Ureter (tissue), 1 donor: ENCODE data around the gene ETV6. TPM values are rescaled to one million over a fixed set of nuclear protein-coding genes. Genes with fewer than 3 reads are reported as not detected.
"Not testable (repeated sequence)": the region's sequence is repeated elsewhere in the genome, so short reads cannot be mapped to it uniquely, and the experiment has no call there.

ENCODE experiments used
- DNase-seq: peaks from one replicate; pipeline ENCODE4 v3.0.0-alpha.2; 2020; ENCODE audit warnings: low spot score
- total RNA-seq: library from RNA; stranded (reverse); gene quantifications from one replicate; pipeline ENCODE4 v1.2.4, GENCODE V29; 2023
- donor health status: DM: yes; HTN: yes; CAD: no.

ETV6 gene
- total RNA-seq, 1 donor from 2014 or later, result 97.4 TPM

DNA sequence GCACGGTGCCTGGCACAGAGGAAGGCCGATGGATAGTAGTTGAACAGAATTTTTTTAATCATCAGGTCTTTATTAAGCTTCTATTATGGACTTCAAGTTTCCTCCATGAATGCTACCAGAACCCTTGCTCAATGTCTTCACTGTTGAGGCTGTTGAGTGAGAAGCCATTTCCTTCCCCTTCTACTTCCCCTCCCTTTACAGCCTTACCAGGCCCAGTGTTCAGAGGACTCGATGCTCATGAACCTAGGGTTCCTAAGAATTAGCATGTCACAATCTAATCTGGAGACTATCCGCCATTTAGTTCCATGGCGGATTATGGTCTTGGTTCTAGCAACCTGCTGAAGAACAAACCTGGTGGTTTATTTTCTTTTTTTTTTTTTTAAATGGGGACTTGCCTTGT lies 17.7 kb downstream of the ETV6 start:
- DNase-seq, result no peak

DNA sequence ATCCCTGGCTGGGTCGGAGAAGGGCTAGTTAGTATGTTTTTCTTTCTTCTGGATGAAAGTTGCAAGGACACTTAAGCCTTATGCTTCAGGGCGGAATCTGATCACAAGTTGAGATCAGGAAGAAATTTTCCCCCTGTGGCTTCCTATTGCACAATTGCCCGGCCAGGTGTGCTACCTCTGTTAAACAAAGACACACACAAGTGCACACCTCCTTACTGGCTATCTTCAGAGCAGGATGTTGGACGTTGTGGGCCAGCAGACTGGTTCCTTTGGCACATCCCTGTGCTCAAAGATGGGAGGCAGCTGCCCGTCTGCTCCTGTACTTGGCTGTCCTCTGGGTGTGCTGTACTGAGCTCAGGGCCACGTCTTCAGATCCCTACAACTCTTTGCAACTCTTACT lies 19.1 kb downstream of the ETV6 start:
- DNase-seq, result no peak

DNA sequence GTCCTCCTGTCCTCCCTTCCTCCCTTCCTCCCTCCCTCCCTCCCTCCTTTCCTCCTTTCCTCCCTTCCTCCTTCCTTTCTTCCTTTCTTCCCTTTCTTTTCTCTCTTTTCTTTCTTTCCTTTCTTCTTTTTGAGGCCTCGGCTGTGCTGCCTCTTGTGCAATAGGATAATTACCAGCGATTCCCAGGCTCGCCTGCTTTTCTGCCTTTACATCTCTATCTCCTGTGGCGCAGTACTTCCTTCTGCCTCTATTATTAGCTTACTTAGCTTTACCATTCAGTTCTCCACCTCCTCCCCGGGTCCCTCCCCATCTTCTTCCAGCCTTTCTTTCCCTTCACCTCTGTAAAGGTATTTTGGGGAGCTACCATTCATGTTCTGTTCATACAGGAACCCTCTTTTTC lies 19.9 kb downstream of the ETV6 start:
- no peak for DNase-seq

DNA sequence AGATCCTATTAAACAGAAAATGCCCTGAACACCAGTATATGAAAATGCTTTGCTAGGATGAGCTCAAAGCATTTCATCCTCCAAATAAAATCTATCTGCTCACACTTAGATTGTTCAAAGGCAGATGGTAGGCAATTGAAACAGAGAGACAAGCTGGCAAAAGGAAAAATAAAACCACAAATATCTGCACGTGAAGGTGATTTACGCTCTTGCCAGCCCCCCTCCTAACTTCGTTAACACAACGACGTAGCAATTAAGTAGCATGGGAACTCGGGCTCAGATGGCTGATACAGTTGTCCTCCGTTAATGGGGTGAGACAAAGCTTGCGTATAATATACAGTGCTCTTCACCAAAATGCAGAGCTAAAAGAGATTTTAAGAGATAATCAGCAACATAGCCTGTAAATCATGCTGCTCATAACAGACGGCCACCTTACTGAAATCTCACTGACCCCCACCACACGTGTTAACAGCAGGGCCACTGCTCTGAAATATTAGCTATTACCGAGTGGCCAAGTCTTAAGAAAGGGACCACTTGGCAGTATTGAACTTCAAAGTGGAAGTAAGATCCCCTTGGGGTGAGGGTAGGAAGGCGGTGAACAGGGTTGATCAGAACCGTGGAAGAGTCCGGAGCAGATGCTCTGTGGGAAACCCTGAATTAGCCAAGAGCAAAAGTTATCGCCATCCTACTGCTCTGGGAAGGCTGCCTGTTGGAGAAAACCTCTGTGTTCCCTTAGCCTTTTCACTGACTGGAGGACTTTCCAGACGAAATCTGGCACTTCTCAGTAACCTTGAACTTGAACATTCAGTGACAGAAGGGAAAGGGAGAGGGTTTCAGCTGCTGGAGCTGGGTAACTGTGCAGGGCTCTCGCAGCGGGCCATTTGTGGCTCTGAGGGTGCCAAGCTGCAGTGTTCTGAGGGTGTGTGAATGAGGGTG lies 23.1 kb downstream of the ETV6 start:
- no peak for DNase-seq

DNA sequence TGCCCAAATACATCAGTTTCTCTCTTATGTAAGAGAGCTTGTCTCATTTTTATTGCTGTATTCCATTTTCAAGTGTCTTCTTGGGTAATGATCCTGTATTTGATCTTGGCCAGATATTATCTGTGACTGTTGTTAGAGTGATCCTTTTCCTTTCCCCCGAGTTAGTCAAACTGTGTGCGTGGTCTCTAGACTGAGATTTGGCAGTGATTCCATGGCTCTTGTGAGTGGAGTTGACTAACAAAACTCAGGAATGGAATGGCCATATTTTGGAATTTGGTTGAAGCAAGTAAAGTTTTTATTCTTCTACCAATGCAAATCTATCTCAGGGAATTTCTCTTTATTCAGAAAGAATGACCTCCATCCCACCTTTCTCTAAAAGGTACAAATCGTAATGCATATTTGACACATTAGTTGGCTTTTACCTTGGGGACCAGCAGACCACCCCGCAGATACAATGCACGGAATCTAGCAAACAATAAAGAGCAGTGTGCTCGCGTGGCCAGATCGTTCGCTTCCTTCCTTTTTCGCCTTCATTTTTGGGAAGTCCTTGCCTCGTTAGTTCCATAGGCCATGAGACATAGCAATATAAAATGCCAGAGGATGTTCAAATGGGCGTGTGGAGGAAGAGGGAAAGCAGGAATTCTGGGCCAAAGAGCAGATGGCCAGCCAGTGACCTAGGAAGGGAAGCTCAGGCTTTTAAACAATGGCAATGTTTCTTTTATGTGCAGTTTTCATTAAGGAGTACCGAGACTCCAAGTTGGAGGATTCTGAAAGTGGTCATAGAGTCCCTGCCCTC lies 24.4 kb downstream of the ETV6 start:
- no peak for DNase-seq

DNA sequence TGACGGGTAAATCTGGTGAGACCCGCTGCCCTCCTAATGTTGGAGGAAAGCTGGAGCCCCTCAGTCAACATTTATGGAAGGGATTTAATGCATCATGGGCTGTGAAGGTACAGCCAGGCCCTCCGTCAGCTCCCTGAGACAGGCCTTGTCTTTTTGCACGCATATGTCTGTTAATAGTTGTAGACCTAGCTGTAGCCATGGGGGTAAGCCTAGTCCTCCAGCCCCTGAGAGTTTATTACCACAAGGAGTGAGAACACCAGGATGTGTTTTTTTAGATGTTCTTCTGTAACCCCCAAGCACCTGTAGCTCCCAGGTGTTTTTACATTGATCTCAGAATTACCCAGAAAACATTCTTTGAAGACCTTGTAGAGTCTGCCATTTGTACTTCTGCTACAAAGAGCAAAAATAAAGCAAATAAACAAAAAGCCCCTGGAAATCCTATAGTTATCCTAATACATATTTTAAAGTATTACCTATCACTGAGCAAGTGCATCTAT lies 25.5 kb downstream of the ETV6 start:
- no peak for DNase-seq

DNA sequence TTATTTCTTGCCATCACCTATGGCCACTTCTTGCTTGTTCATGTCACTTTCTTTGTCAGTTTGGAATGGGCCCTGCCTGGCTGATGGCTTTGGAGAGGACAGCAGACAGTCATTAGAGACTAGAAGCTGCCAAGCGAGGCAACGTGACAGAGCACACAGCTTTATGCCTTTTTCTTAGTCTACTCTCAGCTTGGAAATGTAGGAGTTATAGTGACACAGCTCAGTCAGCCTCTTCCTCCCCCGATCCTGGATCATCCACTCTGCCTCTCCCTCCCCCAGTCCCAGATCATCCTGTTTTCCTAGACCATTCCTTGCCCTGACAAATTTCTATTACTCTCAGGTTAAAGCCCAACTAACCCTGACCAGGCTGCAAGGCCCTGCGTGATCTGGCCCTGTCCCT lies 26.6 kb downstream of the ETV6 start:
- DNase-seq, result no peak

DNA sequence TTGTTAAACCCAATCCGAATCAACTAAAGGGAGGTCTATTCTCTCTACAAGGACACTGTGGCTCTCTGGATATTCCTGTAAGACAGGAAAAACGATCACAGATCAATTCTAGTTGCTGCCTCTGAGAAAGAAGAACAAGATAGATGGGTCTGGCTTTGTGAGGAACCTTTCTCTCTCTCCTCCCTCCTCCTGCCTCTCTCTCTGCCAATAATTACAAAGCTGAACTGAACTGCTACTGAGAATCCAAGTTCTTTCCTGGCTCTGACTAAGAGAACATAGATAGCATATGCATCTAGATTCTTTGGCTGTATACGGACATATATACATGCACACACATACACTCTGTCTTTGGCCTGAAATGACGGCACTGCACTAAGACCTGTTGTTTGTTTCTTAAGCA lies 27.6 kb downstream of the ETV6 start:
- no peak for DNase-seq

DNA sequence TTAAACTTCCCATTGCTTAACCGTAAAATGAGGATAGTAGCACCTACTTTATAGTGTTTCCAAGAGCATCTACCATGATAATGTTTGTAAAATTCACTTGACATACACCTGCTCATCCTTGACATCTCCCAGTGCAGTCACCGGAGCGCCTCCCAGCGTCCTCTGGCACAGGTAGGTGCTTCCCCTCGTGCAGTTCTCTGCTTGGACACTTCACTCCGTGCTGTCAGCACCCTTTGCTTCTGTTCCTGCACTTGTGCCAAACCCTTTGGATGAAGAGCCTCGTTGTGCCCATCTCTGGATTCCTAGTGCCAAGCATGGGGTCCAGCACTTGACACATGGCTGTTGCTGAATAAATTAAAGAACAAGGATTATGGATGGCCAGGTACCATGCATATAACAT lies 28.3 kb downstream of the ETV6 start:
- DNase-seq, result no peak

DNA sequence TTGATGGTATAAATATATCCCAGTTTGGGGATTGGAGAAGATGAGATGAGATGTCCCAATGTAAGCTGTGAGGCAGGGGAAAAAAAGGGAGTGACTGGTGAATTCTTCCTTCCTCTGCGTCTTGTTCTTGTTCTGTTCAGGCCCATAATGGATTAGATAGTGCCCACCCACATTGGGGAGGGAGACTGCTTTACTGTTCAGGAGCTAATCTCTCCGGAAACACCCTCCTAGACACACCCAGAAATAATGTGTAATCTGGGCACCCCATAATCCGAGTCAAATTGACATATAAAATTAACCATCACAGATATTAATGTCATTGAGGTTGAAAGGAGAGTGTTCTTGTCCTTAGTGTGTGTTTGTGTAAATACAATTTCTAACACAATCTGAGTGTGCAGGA lies 29.3 kb downstream of the ETV6 start:
- no peak for DNase-seq

DNA sequence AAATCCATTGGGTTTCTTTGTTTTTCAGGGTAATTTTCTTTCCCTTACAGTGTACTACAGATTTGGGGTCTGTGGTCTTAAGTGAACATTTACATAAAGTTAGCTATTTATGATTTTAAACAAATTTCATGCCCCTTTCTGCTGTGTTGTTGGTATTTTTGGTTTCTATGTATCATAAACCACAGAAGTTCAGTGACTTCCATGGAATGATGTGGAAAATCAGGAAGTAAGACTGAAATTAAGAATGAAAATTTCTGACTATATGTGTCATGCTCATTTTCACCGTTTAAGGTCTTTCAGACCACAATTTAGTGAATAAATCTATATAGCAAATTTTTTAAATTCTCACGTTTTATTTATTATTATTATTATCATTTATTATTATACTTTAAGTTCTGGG lies 31.7 kb downstream of the ETV6 start:
- no peak for DNase-seq

DNA sequence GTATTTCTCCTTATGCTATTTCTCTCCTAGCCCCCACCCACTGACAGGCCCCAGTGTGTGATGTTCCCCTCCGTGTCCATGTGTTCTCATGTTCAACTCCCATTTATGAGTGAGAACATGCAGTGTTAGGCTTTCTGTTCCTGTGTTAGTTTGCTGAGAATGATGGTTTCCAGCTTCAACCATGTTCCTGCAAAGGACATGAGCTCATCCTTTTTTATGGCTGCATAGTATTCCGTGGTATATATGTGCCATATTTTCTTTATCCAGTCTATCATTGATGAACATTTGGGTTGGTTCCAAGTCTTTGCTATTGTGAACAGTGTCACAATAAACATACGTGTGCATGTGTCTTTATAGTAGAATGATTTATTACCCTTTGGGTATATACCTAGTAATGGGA lies 32.2 kb downstream of the ETV6 start:
- DNase-seq, result not testable (repeated sequence)

DNA sequence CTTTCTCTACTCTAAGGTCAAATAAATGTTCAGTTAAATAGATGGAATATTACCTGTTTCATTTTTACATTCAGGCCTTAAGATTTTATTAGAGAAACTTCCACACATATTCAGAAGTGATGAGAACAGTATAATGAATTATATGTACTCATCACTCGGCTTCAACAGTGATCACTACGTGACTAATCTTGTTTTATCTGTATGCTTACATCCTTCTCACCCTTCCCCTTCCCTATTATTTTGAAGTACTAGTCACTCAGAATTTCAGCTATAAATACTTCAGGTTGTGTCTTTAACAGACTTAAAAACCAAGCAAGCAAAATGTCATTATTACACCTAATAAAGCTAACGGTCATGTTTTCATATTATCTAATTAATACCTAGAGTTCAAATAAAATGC lies 34.9 kb downstream of the ETV6 start:
- DNase-seq, result no peak

DNA sequence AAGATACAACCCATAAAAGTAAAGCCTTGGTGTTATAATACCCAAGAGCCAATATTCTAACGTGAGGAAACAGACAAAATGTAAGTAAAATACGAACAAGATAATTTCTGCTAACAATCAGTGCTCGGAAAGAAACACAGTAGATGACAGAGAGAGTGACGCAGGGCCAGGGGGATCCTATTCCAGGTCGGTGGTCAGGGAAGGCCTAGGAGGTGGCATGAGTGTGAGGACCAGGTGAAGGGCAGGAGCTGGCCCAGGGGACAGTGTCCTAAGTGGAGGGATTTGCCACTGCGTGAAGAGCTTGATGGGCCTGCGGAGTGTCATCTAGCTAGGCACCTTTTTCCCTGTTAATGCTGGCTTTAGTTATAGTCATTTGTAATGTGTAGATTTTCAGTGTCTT lies 35.3 kb downstream of the ETV6 start:
- DNase-seq, result no peak

DNA sequence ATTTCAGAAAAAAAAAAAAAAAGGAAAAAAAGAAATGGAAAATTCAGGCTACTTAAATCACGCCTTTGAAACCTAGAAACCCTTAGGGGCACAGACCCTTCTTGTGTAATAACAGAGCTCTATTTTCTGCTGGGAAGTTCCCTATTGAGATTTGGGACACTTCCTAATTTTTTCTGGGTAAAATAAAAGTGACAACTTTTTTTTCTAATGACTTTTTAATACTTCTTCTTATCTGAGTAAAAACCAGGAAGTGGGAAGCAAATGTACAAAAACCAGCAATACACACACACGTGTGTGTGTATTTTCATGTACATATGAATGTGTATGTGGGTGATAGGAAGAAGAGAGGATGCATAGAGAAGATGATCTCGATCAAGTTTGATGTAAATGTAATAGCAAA lies 35.8 kb downstream of the ETV6 start:
- DNase-seq, result no peak

DNA sequence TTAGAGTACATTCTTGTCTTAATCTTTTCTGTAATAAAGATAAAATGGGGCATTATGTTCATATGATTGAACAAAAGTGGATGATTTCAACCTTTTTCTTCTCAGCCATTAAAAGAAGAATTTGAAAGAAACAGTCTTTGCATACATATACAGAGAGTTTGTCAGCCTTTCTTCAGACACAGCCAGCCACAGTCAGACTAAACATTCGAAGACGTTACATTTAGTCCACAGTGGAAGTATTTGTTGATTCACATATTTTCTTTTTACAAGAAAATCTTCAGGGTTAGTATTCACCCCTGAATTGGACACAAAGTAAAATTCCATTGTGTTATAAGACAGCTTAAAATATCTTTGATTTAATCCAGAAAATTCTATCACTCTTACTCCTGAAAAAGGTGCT lies 36.2 kb downstream of the ETV6 start:
- DNase-seq, result no peak

DNA sequence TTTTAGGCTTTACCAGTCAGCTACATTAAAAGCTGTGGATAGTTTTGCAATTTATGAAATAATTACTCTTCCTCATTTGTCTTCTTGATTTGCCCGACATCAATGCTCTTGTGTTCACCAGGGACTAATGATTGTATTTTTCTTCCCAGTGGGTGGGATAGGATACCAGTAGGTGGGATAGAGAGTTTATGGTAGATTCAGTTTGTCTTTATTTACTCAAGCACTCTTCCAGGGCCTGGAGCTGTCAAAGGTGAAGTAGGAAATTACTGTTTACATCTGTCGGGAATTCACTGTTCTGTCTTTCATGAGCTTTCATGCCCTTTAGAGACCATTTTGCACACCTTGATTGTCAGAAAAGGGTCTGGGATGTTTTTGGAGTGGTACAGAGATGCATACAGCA lies 36.6 kb downstream of the ETV6 start:
- no peak for DNase-seq

DNA sequence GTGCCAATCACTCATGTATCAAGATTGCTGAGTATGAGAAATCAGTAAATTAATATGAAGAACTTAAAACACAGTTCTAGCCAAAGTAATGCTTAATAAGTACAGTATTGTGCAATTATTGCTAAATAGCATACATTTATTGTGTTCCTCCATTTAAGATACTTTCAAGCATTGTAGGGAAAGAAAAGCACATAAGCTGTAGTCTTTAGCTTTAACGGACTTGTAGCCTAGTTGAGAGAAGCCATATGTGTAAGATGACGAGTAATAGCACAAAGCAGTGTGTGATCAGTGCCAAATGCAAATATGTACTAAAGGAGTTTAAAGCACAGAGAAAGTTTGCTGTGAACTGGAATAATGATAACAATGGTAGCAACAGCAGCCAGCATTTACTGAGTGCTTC lies 38.1 kb downstream of the ETV6 start:
- no peak for DNase-seq

DNA sequence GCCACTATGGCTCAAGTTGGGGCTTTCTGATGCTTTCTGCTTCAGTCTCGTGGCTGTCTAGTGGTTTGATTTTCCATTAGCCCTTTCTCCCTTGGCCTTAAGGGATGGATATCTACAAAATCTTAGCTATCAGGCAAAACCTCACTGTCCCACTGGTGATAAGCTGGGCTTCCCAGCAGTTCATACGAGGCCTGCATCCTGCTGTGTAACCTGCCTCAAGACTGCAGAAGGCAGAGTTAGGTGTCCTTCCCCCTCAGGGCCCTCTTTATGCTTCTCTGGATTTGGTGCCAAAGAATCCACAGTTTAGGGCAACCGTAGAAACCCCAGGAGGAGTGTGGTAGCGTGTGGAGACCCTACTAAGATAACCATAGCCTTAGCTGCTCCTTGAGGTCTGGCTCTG lies 38.9 kb downstream of the ETV6 start:
- DNase-seq, result no peak

DNA sequence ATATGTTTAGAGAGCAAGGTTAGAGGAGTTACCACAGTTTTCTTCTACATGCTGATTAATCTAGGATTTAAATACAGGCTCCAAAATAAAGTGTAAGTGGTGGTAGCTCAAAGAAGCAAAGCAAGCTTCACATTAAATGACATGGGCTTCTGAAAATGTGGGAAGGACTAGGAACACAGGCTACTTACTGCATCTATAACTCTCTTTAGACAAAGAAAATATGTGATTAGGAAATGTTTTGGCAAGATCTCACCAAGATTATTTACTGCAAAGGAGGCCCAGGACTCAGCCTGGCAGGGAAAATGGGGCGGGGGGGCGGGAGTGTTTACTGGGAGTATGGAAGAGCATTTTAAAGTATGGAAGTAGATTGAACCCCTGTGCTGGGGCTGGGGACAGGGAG lies 39.4 kb downstream of the ETV6 start:
- DNase-seq, result no peak

DNA sequence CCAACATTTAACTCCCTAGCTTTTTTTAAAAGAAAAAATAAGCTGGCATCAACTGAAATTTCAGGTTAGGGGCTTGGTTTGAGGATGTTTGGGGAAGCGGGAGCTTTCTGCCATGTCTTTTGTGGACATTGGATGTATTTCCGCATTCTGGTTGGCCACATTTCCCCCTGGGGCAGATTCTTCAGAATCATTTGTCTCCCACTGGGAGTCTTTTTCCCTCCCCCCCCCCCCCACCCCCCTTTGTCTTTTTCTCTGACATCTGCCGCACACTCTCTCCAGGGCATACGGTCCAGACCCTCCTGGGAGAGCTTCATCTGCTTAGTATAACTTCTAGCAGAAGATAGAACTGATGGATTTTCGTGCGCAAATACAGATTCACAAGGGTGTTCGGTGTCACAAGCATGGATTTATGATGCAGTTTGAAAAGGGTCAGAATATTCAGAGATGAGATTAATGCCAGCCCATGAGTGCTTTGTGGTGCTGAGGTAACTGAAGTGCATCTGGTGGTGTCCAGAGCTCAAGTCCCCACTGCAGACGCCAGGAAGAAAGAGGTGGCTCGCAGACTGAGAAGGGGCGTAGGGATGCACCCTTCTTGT lies 40.2 kb downstream of the ETV6 start:
- no peak for DNase-seq

DNA sequence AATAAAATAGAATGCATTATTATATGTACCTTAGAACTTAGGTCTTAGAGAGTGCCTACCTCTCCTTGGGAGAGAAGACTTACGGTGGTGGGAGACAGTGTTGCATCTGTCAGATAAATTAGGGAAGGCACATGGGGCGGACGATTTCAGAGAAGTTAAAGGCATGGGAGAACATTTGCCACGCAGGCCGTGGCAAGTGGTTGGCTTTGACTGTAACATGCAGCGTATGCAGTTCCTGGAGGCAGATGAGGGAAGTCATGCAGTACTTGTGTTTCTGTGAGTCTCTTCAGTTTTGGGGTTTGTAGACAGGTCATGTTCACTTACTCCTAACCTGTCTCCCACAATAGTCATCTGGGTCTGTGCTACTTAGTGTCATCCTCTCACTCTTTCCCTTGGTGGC lies 43.6 kb downstream of the ETV6 start:
- DNase-seq, result no peak

DNA sequence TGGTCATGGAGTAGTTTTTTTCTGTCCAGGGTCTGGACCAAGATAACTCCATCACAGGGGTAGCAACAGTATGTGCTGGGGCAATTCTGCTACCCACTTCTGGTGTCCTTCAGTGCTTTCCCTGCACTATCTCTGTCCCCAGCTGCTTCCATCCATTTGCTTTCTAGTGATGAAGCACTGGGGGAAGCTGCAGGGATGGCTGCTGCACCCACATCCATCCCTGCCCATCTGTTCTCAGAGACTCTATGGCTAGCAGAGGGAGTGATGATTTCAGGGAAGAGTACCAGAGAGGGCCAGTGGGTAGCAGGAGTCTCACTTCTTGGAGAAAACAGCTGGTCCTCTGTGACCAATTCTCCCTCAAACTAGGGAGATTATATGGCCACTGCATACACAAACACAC lies 44.1 kb downstream of the ETV6 start:
- DNase-seq, result no peak
